ENCODE data around the gene CPNE6.

DNA sequence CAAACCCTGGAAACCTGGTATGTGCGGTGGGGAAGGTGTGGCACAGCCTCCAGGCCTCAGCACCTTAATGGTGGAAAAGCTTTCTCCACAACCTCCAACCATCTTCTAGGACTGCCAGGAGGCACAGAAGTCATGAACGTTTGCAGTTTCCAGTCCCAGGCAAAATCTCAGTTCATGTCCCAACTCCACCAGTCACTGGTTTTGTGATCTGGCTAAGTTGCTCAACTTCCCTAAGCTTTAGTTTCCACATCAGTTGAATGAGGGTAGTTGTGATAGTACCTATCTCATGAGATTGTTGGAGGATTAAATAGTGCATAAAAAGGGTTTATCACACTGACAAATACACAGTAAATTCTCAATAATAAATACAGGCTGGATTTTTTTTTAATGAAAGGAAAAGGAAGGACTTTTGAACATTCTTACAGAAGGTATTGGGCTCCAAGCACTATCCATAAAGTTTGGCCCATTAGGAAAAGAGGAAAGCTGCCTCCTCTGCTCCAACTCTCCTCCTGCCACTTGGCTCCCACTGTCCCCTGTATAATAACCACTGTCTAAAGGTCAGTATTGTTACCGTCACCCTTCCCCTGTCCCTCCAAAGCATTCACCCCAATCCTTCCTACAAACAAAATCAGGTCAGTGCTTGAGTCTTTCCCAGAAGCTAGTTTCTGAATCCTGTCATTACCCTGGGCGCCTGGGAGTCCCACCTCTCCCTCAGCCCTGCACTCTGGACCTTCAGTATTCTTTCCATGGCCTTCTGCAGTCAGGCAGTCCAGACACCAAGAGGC is 29.0 kb downstream of the CPNE6 start:
- TF ChIP-seq YY1 (IDR thresholded peaks at IDR 0.05; ENCODE audit: insufficient read depth, insufficient replicate concordance, low read depth, low read length) = no peak
- TF ChIP-seq, protein P1, sequence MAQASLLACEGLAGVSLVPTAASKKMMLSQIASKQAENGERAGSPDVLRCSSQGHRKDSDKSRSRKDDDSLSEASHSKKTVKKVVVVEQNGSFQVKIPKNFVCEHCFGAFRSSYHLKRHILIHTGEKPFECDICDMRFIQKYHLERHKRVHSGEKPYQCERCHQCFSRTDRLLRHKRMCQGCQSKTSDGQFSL (CRISPR knock-in tag; IDR thresholded peaks at IDR 0.05) = no peak
- TF ChIP-seq NBN (conservative IDR thresholded peaks at IDR 0.05) = no peak
- no peak for TF ChIP-seq ZNF143 (CRISPR knock-in tag; IDR thresholded peaks at IDR 0.05)
- no peak for TF ChIP-seq ZNF253 (CRISPR knock-in tag; IDR thresholded peaks at IDR 0.05; ENCODE audit: borderline replicate concordance)
- TF ChIP-seq ZNF552 (CRISPR knock-in tag; IDR thresholded peaks at IDR 0.05; ENCODE audit: borderline replicate concordance) = no peak
- TF ChIP-seq HDAC2 (CRISPR knock-in tag; IDR thresholded peaks at IDR 0.05) = no peak
- no peak for TF ChIP-seq FOSL1 (CRISPR knock-in tag; IDR thresholded peaks at IDR 0.05; ENCODE audit: borderline replicate concordance)
- TF ChIP-seq GRHL1 (CRISPR knock-in tag; conservative IDR thresholded peaks at IDR 0.05) = no peak
- no peak for TF ChIP-seq SP4 (CRISPR knock-in tag; IDR thresholded peaks at IDR 0.05)
- no peak for TF ChIP-seq DPF2 (CRISPR knock-in tag; IDR thresholded peaks at IDR 0.05; ENCODE audit: borderline replicate concordance, low read depth)
- TF ChIP-seq ARNT (IDR thresholded peaks at IDR 0.05) = no peak
- TF ChIP-seq SALL2 (CRISPR knock-in tag; IDR thresholded peaks at IDR 0.05) = no peak

Measured in HepG2 (cell line).